Inferior parietal cortex (tissue), 1 donor: Measurements from ENCODE around the gene RPS6KA2.

Source experiments
- DNase-seq: peaks from one replicate; pipeline ENCODE4 v3.0.0-alpha.2; 2016; ENCODE audit errors: extremely low spot score

Gene RPS6KA2

DNA sequence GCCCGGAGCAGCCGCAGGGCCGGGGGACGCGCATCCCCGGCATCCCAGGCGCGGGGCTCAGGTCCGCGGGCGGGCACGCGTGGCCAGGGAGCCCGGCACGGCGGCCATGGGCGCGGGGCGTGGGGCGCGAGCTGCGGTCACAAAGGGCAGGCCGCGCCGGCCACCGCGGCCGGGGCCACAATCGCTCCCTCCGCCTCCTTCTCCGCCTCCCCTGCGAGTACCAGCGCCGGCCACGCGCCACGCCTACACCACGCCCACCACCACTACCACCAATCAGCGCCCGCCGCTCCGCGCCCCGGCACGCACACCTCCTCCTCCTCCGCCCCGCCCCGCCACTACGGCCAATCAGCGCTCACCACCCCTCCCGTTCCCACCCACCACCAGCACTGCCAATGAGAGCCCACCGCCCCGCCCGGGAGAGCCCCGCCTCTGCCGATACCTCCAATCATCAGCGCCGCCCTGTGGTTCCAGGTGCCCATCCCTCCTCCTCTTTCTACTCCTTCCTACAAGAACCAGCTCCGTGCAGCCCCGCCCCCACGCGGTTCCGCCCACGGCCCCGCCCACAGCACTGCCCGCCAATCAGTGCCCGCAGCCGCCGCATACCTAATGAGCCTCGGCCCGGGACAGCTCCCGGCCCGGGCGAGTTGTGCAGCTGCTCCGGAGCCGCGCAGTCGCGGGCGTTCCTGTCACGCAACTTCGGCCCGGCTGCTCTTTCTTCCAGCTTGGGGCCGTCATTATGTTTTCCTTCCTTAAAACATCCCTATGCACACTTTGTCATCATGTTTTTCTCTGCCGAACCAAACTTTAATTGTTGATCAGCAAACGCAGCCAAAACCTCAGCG is at the start of gene RPS6KA2:
TSS of gene RPS6KA2 (minus strand) at position 219 of the 842 bp plus-strand sequence. CDS start 232 bp downstream, outside the sequence.
- peak; percentile 95 for DNase-seq

DNA sequence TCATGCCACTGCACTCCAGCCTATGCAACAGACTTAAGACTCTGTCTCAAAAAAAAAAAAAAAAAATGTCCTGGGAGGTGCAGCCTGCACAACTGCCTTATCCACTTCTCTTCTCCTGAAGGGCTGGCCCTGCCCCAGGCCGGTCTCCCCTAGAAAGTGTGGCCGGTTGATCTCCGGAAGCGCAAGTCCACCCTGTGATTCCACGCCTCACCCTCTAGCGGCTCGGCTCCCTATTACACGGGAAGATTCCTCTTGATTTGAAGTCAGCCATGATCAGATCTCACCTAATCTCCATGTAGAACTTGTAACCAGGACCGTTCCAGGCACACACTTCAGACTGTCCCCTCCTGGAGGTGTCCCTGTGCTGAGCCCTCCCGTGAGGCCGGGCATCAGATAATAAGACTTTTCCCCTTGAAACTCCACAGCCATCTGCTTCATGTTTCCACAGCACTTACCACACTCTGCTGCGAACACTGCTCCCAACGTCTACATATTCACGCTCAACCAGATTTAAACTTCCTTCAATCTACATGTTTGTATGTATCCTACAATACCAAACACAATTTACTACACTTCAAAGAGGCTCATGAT is 49.3 kb upstream of the RPS6KA2 start:
- no peak for DNase-seq

DNA sequence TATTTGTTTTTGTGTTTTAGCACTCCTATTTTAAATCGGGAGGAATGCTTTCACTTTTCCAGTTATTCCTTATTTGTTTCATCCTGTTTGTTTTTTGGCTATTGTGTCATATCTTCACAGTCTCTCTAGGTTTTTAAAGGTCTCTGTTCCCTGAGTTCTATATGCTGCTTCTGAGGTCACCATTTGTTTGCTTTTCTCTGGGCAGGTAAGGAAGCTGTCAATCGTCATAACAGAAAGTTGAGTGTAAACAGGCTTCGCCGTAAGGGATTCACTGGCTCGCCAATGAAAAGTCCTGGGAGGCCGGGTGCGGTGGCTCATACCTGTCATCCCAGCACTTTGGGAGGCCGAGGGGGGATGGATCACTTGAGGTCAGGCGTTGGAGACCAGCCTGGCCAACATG is 48.7 kb upstream of the RPS6KA2 start:
- no peak for DNase-seq

DNA sequence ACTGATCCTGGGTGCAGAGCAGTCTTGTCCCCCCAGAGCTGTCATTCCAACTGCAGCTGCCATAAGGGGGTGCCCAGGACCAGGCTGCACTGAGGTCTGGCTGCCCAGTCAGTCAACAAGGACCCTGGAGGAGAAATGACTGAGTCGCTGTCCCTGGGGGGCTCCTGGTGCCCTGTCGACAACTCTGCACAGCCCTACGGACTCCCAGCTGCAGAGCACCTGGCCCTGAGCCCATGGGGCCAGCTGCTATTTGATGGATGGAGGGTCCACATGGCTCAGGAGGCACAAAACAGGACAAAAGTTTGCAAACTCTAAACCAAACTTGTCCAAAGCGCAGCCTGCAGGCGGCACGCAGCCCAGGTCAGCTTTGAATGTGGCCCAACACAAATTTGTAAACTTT is 46.3 kb upstream of the RPS6KA2 start:
- no peak for DNase-seq

DNA sequence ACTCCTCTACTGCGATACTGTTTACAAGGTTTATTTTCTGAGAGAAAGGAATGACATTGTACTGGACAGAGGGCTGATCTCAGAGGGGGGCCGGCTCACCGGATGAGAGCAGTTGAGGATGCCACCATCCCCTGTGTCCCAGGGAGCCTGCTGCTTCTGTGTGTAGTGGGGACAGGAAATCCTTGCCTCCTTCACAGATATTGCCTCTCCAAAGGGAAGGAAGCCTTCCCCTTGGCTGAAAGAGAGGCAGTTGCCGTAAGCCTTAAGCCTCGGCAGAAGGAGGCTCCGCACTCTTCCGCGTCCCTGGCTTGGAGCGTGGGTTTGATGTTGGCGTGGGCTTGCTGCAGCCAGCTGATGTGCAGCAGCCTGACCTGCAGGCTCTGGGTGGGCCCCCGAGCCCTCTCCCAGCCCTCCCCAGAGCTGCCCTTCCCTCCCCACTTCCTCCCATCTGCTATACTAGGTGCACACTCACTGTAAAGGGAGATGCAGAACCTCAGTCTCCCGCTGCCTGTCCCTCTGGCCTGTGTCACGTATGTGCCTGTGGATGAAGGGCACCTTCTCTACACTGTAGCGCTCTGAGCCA is 45.7 kb upstream of the RPS6KA2 start:
- no peak for DNase-seq

DNA sequence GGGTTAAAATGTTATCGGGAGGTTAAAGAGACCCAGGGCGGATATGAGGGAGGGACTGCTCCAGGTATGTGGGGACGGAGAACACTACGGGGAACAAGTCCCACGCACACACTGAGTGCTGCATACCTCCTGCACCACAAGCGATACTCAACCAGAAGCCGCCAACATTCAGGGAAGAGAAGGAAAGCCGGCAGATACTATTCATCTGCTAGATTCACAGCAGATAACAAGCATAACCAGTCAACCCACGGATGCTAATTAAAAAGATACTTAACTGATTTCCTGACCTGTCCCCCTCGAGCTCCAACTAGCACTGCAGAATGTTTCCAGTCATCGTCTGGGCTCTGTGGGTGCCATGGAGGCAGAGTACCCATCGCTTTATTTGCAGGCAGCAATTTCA is 45.1 kb upstream of the RPS6KA2 start:
- DNase-seq = no peak

DNA sequence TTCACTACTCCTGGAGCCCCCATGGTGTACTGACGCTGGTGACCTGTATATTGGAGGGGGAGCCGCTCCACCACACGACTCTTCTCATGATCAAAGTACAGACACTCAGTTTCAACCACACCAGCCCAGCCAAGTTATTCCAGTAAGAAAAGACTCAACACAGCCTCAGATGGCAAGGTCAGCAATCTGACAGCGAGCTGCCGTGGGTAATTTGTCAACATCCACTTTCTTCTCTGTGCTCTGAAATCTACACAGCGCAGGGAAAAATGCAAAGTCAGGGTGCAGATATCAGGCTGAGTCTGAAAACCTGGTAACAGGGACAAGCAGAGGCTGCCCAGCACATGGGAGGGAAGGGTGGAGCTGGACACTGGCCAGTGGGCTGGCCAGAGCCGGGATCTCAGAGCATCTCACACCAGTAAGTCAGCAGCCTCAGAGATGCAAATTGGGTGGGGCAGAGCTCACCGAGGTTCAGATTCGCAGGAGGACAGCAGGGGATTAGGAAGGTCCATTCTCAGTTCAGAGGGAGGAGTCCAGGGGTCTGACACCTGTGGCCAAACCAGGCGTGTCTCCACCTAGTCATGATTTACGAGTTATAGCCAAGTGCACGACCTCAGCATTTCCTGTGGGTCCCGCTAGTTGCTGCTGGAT is 44.5 kb upstream of the RPS6KA2 start:
- no peak for DNase-seq

DNA sequence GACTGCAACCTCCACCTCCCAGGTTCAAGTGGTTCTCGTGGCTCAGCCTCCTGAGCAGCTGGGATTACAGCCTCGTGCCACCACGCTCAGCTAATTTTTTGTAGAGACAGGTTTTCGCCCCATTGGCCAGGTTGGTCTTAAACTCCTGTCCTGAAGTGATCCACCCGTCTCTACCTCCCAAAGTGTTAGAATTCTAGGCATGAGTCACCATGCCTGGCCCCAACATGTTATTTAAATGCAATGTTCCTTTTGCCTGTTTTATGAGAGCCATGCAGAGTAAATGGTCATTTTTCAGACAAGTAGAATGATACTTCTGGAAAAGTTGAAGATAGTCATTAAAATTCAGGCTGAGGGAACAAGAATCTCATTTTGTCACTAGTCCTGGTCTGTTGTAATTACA is 43.8 kb upstream of the RPS6KA2 start:
- DNase-seq = no peak

DNA sequence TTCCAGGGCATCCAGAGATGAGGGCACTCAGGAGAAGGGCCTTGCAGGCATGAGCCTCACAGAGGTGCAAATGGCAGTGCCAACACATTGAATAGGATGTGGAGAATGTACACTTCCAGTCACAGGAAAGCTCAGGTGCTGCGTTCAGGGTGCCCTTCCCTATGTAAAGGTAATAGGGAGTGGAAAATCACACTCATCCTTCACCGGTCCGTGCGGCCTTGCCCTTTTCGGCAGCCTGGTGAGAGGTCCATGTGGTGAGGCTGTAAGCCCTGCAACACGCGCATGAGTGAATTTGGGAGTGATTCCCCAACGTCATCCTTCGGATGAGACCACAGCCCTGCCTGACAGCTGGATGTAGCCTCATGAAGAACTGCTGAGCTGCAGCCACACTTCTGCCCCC is 43.0 kb upstream of the RPS6KA2 start:
- DNase-seq = no peak

DNA sequence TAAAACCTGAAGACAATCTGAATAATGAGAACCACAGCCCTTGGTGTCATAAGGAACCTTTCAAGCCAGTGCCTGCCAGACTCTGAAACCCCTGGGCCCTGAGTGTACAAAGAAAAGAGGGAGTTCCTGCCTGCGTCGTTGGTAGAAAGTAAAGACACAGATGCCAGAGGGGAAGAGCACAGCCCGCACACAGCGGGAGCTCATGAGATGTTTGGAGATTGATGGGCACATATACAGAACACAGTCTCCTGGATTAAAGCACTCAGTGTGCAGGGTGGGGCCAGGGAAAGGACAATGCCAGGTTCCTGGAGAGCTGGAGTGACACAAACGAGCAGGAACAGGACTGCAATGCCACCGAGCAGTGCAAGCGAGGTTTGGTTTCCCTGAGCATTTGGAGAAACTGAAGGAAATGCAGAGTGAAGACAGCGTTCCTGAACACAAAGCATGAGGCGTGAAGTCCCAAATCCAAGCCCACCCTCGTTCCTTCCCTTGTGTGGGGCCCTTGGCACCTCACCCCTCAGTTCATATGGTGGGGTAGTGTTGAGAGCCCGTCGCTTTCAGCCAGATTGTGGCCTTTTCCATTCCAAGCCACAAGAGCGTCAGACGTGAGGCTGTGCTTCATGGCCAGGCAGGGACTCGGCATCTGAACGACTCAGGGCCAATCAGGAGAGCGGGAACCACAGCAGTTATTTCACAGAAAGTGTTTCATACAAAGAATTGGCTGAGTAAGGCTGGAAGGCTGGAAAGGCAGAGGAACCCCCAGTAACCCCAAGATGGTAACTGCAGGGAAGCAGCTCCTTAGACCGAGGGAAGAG is 41.0 kb upstream of the RPS6KA2 start:
- no peak for DNase-seq

DNA sequence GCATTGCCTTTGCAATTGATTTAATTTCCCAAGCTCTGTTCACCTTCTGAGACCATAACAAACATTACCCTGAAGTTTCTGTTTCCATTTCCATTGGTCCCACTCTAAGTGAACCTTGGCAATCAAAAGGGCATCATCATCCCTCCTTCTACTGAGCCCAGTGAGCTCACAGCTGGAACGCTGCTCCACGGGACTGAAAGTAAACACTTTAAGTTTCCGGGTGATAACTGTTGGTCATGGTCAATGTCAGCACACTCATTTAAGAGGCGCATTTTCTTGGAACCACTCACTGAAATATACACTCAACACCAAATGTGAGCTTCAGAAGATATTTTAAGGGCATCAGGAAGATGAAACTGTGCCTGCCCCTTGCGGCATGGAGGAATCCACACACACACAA is 37.1 kb upstream of the RPS6KA2 start:
- no peak for DNase-seq

DNA sequence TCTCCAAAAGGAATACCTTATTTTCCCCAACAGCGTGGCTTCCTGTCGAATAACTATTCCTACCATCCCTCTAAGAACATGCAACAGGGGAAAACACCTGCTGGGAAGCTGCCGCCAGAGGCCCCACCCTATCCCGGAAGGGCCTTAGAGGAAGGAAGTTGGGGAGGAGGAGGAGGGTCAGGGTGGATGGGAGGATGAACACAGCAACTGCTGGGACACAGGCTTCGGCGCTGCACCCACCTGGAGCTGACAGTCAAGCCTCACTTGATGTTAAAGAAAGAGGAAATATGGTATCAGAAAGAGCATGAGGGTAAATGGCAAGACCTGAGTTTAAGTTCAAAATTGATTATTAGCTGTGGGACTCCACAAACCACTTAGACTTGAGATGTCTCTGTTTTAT is 36.5 kb upstream of the RPS6KA2 start:
- no peak for DNase-seq

DNA sequence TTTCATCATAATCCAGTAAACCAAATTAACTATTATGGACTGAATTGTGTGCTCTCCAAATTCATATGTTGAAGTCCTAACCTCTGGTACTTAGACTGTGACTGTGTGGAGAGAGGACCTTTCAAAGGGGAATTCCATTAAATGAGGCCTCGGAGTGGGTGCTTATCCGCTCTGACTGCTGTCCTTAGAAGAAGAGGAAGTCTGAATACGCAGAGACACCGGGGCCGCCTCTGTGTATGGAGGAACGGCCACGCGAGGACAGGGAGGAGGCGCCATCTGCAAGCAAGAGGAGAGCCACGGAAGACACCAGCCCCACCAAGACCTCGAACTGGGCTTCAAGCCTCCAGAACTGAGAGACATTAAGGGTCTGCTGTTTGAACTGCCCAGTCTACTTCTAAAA is 35.6 kb upstream of the RPS6KA2 start:
- no peak for DNase-seq

DNA sequence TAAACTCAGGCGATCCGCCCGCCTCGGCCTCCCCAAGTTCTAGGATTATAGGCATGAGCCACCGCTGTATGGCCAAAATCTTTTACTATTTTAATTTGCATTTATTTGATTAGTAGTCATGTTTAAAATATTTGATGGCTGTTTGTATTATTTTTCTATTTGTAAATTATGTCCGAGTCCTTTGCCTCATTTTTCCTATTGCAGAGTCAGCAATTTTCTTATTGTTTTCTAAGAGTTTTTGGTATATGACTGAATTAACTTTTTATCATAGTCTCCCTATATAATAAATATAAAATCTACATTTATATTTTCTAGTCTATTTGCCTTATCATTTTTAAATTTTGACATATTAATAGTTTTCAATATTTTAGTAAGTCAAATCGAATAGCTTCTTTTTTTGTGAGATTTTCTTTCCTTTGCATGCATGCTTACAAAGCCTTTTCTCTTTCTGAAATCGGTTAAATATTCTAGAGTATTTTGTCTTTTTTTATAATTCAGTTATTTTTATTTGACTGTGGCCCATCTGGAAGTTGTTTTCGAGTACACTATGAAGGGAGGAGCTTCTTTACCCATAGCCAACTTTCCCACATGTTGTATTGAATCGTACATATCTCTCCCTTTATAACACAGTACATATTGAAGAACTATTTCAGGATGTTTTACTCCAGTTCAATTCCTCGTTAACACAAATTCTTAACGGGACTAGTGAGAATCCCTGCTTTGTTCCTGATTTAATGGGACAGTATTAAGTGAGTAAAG is 34.5 kb upstream of the RPS6KA2 start:
- no peak for DNase-seq

DNA sequence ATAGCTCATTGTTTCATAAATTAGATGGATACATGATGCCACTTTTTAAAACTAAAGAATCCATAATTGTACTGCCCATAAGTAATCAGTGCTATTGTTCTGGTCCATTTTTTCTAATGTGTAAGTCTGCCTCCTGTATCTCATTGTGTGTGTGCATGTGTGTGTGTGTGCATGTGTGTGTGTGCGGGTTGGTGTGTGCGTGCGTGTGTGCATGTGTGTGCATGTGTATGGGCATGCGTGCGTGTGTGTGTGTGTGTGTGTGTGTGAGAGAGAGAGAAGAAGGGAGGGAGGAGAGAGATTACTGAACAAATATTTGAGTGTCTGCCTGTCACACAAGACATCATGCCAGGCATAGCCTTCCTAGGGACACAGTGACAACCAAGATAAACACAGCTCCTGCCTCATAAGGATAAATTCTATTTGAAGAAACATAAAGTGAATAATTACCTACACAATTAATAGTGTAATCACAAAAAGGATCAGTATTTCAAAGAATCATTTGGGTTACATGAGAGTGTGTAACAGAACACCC is 33.2 kb upstream of the RPS6KA2 start:
- DNase-seq = no peak

DNA sequence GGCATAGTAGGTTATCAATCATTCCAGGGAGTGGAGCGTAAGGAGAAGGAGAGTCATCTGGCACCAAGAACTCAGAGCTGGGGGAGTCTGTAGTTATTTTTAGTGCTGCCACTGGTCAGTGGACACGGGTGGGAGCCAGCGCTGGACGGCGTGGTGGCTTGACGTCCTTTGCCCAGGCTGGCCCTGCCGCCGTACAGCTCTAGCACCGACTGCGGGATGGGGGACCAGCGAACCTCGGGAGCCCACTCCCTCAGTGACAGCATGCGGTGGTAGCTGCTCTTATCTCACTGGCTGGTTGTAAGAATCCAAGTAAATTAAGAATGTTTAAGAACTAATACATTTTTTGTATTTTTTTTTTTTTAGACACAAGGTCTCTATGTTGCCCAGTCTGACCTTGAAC is 32.5 kb upstream of the RPS6KA2 start:
- no peak for DNase-seq

DNA sequence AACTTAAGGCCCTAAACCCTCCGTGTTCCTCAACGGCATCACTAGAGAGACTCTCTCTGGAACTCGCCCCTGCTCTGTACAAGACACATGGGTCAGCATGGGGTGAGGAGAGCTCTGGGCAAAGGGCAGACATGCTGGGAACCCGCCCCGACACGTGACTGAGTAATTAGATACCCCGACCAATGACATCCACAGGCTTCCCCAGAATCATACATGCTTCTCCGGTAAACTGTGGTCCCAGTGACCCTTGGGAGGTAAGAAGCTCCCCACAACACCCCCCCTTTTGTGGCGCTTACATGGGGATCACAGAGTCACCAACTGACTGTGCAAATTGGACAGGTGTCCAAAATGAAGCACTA is 31.7 kb upstream of the RPS6KA2 start:
- no peak for DNase-seq

DNA sequence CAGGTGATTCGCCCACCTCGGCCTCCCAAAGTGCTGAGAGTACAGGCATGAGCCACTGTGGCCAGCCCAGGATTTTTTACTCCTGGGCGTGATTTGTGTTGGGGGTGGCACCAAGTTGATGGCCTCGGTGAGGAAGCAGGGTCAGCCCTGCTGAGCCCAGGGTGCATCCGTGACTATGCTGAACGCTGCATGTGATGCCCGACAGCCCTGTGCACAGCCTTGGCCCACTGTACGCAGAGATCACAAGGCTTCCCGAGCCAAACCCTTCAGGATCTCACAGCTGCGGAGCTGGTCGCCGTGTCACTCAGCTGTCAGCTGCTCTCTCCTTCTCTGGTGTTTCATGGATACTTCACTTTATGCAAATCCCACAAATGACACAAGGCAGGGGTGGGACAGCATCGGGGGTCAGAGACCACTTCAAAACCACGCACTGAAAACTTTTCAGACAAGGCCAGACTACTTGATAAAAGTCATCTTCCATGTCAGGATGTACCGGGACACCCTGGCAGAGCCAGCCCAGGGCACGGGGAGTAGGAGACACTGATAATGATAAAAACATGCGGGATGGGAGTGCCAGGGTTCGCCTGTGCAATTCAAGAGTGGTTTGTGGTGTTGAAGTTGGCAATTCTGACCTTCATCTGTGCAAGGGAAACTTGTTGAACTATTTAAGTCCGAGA is 31.2 kb upstream of the RPS6KA2 start:
- DNase-seq = no peak

DNA sequence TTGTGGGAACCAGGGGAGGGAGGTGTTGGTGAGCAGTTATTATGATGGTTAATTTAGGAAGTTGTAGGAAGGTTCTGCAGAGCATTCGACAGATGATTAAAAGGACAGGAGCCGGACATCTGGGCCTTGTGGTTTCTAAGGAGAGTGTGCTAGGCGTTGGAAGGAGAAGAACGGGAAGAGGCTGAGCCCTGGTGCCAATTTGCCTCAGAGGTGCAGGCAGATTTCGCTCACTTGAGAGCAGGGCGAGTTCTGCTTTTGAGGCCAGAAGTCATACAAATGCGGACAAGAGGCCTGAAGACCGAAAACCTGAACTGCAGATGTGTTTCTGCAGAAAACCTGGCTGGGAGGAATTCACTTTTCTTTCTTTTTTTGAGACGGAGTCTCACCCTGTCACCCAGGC is 30.5 kb upstream of the RPS6KA2 start:
- no peak for DNase-seq
